ENCODE results near the gene CFAP74. TPM values are rescaled to one million over a fixed set of nuclear protein-coding genes. Genes with fewer than 3 reads are reported as not detected.

The CFAP74 gene
- total and polyA plus RNA-seq, 9 of the 15 experiments (the other 6 are each of a cell fraction or from before 2014, with no cell fraction given) = 0.03 to 0.15 (median 0.05) TPM; not detected in 6

- POLR2A ChIA-PET = interaction anchor here (0.9 kb wide), 1 partner anchor 119 kb away, joined by 3 read pairs; no protein-coding TSS in a partner anchor
- Histone ChIP-seq H3K79me2 (ENCODE audit: control insufficient read depth, insufficient read depth, low read length) (no peaks in the 10 kb centered on the region), H3K4me3 (no peak overlapping the region), H3K9ac (ENCODE audit: insufficient read depth in 1 of 2, low read depth in 2 of 2, low read length in 2 of 2) (peak overlapping the region in 1 of 2 experiments; percentile 61; a peak in 2 of 4 replicates), H3K9me1 (ENCODE audit: control insufficient read depth, insufficient read depth, low read length) (no peaks in the 10 kb centered on the region), H3K9me3 (replicated peaks; ENCODE audit: control insufficient read depth, insufficient read depth, low read depth, low read length) (no peaks in the 10 kb centered on the region), H3K27ac (ENCODE audit: extremely low read depth, low read depth, low read length) (no peak overlapping the region), H3K36me3 (ENCODE audit: control insufficient read depth, insufficient read depth, low read length) (no peaks in the 10 kb centered on the region), H3K4me1 (replicated peaks in 1 of 2; ENCODE audit: control insufficient read depth in 2 of 2, insufficient read depth in 2 of 2, low read length in 2 of 2) (peaks cover 0 to 84% of the 10 kb centered on the region in 2 experiments; a peak in 2 of 5 replicates), H3K4me2 (ENCODE audit: insufficient read depth, low read length) (no peak overlapping the region), H4K20me1 (replicated peaks; ENCODE audit: control insufficient read depth, insufficient read depth, low read length) (peaks cover 8% of the 10 kb centered on the region), H3K27me3 (ENCODE audit: control insufficient read depth in 2 of 2, insufficient read depth in 2 of 2, low read length in 2 of 2) (peaks cover 23 to 69% of the 10 kb centered on the region in 2 experiments; a peak in 3 of 5 replicates), H2AFZ (ENCODE audit: low read depth, low read length) (no peak overlapping the region)
- DNase-seq (ENCODE audit: extremely low read depth in 1 of 4, low spot score in 3 of 4) = no peak
- BruUV-seq (replicated peaks) = no TSS peak
- WGBS (ENCODE audit: insufficient coverage, low coverage, missing lambda C conversion rate) = 3% methylated on average over 23 of the region's 27 CpGs
- in situ Hi-C loops (cut with MboI) = no loop called here
- intact Hi-C loops (cut with micrococcal nuclease) = no loop called here
- ATAC-seq = no peak; the same call in 2 of the 3 replicates
- CTCF ChIA-PET (ENCODE audit: low intra/inter-chr PET ratio) = no interaction called here
- FAIRE-seq = no peak
- 0 out of 2 replicates have a peak, but pooled peaks have one; percentile 41 for TF ChIP-seq CBFB (CRISPR knock-in tag; IDR thresholded peaks at IDR 0.05)
- TF ChIP-seq TFE3 (CRISPR knock-in tag; IDR thresholded peaks at IDR 0.05) = peak; percentile 59
- peak; percentile 80 for TF ChIP-seq USF1 (CRISPR knock-in tag; IDR thresholded peaks at IDR 0.05)
- TF ChIP-seq SMAD4 (CRISPR knock-in tag; conservative IDR thresholded peaks at IDR 0.05) = no peak
- peak; percentile 20; the same call in 1 of the 2 replicates for TF ChIP-seq MAX (CRISPR knock-in tag; IDR thresholded peaks at IDR 0.05)
- TF ChIP-seq USF2 (CRISPR knock-in tag; IDR thresholded peaks at IDR 0.05) = peak; percentile 63
- TF ChIP-seq NFXL1 (CRISPR knock-in tag; IDR thresholded peaks at IDR 0.05) = no peak
- TF ChIP-seq, protein P1, sequence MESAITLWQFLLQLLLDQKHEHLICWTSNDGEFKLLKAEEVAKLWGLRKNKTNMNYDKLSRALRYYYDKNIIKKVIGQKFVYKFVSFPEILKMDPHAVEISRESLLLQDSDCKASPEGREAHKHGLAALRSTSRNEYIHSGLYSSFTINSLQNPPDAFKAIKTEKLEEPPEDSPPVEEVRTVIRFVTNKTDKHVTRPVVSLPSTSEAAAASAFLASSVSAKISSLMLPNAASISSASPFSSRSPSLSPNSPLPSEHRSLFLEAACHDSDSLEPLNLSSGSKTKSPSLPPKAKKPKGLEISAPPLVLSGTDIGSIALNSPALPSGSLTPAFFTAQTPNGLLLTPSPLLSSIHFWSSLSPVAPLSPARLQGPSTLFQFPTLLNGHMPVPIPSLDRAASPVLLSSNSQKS (CRISPR knock-in tag; IDR thresholded peaks at IDR 0.05) = no peak
- TF ChIP-seq DACH1 (IDR thresholded peaks at IDR 0.05; ENCODE audit: partially characterized antibody) = no peak
- TF ChIP-seq ZNF263 (CRISPR knock-in tag; IDR thresholded peaks at IDR 0.05; ENCODE audit: borderline replicate concordance) = peak; percentile 63
- TF ChIP-seq RAD51 (IDR thresholded peaks at IDR 0.05; ENCODE audit: borderline replicate concordance, low read depth) = peak; percentile 59
- 0 out of 2 replicates have a peak, but pooled peaks have one; percentile 37 for TF ChIP-seq BHLHE40 (IDR thresholded peaks at IDR 0.05; ENCODE audit: low read length)
- TF ChIP-seq, protein P2, sequence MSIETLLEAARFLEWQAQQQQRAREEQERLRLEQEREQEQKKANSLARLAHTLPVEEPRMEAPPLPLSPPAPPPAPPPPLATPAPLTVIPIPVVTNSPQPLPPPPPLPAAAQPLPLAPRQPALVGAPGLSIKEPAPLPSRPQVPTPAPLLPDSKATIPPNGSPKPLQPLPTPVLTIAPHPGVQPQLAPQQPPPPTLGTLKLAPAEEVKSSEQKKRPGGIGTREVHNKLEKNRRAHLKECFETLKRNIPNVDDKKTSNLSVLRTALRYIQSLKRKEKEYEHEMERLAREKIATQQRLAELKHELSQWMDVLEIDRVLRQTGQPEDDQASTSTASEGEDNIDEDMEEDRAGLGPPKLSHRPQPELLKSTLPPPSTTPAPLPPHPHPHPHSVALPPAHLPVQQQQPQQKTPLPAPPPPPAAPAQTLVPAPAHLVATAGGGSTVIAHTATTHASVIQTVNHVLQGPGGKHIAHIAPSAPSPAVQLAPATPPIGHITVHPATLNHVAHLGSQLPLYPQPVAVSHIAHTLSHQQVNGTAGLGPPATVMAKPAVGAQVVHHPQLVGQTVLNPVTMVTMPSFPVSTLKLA (conservative IDR thresholded peaks at IDR 0.05) = no peak
- TF ChIP-seq RBBP5 (IDR thresholded peaks at IDR 0.05; ENCODE audit: borderline replicate concordance, insufficient read depth, low read length, poor library complexity, severe bottlenecking) = peak; percentile 22
These were observed 77.9 kb downstream of the CFAP74 start for GRCh38 chr1:1925437-1926345.
